GM11168 (cell line): Measurements from ENCODE around the gene KCNK13.
"Not testable (repeated sequence)": the region's sequence is repeated elsewhere in the genome, so short reads cannot be mapped to it uniquely, and the experiment has no call there.

Experiments
- in situ Hi-C: fragments of 300-500 bp; cut with MboI; formaldehyde crosslinking; loops from one replicate; pipeline ENCODE4 v1.12.0; 2022; ENCODE audit warnings: low sequenced_read_pairs; ENCODE audit not compliant: unreplicated experiment

KCNK13 gene

DNA sequence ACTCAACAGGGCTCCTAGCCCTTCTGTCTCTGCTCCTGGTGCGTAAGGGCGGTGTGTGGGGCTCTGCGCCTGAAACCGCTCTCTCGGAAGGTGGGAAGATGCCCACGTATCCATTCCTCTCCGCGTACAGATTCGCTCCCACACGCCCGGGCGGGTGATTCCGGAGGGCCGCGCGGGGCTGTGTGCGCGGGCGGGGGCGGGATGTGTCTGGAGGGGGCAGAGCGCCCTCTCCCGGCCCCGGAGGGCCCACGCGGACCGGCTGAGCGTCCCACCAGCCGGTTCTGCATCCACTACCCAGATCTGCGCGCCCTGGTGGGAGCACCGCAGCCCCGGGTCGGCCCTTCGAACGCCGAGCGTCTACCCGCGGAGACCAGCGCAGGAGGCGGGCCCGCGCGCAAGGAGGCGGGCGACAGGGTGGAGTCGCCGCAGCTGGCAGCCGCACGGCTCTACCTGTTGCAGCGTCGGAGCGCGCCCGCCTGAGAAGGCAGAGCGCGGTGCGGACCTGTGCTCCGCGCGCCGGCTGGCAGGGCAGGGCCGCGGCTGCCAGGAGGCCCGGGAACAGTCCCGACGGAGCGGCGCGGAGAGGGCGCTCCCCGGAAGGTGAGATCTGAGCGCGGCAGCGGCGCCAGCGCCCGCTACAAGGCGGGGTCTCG, 1.4 kb upstream of the KCNK13 start:
- in situ Hi-C loops: no loop called here

DNA sequence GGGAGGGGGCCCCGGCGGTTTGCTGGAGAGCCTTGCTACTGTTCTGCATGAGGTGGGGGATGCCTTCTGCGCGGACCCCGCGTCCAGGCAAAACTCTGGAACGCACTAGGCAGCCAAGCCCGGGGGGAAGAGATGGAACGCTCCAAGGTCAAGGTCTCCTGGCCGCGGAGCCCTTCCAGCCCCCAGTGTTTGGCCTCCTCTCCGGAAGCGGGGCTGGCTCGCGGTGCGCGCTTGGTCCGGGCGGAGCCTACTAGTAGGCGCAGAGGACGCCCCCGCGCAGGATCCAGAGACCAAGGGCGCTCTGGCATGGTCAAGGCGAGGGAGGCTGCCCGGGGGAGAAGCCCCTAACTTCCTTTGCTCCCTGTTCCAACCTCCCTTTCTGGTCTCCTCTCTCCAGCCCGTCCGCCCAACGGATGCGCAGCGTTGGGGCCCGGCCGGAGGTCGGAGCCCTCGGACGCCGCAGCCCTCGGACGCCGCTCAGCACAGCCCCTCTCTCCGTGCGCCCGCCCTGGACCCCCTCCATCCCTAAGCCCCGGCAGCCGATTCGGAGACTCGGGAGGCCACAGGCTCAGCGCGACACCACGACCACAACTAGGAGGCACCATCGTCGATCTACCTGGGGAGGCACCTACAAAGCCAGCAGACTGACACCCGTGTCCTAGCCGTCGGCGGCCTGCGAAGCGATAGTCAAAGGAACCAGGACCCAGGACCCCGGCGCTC, 669 bp upstream of the KCNK13 start:
- in situ Hi-C loops: no loop called here

DNA sequence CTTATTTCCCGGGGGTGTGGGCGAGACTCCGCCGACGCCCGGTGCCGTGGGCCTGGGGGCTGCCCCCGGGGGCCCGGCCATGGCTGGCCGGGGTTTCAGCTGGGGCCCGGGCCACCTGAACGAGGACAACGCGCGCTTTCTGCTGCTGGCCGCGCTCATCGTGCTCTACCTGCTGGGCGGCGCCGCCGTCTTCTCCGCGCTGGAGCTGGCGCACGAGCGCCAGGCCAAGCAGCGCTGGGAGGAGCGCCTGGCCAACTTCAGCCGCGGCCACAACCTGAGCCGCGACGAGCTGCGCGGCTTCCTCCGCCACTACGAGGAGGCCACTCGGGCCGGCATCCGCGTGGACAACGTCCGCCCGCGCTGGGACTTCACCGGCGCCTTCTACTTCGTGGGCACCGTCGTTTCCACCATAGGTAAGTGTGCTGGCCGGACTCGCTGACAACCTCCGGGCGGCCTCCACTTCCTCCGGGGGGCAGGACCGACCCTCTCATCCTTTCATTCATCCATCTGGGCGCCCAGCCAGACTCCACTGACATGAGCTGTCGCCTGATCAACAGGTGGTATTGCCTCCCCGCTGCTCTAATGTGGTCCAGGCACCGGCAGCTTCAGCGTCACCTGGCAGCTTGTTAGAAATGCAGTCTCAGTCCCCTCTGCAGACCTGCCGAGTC, 467 bp downstream of the KCNK13 start:
- in situ Hi-C loops: no loop called here

DNA sequence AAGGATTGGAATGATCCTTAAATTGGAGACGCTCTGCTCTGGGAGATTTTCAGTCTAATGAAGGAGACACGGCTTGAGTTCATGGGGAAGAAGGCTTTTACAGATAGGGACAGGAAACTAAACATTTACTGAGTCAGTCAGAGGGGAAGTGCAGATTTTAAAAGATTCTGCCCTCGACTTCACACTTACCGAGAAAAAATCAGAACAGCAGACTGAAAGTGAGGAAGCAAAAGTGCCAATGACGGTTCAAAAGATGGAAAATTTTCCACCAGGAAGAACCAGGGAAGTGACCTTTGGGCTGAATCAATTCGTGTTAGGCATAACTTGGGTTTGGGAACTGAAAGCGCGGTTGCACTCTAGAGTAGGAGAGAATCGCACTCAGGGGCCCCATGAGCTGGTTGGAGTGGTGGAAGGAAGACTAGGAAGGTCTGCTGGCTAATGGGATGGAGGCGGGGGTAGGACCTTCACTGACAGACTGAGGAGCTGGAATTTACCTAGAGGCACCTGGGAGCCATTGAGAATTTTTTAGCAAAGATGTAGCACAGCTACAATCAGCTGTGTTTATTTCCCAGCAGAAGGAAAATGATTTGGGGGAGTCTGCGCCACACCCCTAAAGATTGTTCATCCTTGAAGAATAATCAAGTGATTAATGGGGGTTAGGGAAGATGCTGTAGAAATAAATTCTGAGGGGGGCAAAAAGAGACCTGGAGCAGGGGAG, 1.2 kb downstream of the KCNK13 start:
- in situ Hi-C loops: no loop called here

DNA sequence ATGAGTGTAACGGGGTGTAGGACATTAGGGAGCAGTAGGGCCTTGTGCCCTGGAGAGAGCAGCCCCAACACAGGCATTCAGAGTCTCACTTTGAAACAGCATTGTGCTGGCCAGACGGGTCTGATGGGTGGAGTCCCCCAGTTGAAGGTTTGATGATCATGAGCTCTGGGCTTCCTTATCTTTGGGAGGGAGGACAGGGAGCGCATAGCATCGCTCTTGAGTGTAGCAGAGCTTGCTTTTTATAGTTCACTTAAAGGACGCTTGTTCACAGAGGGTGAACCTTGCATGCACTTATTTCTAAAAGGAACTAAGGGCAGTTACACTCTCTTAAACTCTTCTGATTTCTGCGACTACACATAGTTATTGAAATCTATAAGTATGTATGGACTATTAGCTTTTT, 10.6 kb downstream of the KCNK13 start:
- in situ Hi-C loops: no loop called here

DNA sequence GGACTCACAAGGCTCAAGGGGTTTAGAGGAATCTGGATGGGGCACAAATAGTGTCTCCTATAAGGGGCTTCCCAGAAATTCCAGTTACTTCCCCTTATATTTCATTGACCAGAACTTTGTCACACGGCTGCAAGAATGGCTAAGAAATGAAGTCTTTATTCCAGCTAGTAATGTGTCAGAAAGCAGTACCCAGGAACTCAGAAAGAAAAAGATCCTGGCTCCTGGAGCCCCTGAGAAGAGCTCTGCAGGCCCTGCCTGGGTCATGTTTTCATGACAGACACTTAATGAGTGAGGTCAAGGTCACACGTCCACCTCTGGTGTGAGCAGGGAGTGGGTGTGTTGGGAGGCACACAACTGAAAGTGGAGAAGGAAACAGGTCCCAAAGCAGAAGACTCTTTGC, 17.8 kb downstream of the KCNK13 start:
- in situ Hi-C loops: no loop called here

DNA sequence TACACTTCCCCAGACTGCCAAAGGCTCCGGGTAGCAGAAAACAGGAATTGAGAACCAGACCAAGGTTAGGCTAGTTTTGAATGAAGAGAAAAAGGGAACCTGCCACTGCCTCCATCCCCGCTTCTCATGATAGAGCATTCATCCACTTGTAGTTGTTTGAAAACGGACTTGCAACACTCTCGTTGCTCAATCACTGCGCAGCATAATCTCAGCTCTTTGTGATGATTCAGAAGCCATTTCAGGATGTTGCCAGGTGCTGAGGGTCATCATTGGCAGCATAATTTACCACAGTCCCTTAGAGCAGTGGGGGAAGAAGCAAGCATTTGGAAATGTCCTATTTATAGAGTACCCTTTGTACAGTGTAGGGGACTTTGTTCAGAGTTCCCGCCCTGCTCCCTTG, 25.6 kb downstream of the KCNK13 start:
- in situ Hi-C loops: no loop called here

DNA sequence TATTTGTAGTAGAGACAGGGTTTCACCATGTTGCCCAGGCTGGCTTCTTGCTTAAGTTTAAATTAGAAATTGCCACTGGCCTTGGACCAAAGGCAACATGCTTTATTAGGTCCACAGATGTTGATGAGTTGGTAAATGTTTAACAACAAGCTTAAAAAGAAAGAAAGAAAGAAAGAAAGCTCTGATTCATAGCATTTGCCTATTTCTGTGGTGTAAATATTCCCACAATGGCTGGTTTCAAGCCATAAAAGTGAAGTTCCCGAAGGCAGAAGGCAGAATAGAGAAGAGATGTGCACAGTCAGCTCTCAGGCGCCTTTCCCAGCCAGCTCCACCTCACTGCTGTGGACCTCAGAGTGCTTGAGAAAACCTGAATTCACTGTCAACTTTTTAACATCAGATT, 26.4 kb downstream of the KCNK13 start:
- in situ Hi-C loops: no loop called here

DNA sequence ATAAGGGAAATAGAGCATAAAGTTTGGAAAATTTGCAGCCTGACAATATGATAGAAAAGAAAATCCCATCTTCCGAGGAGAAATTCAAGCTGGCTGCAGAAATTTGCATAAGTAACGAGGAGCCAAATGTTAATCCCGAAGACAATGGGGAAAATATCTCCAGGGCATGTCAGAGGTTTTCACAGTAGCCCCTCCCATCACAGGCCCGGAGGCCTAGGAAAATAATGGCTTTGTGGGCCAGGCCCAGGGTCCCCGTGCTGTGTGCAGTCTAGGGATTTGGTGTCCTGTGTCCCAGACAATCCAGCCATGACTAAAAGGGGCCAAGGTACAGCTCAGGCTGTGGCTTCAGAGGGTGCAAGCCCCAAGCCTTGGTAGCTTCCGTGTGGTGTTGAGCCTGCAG, 27.7 kb downstream of the KCNK13 start:
- in situ Hi-C loops: not testable (repeated sequence)

DNA sequence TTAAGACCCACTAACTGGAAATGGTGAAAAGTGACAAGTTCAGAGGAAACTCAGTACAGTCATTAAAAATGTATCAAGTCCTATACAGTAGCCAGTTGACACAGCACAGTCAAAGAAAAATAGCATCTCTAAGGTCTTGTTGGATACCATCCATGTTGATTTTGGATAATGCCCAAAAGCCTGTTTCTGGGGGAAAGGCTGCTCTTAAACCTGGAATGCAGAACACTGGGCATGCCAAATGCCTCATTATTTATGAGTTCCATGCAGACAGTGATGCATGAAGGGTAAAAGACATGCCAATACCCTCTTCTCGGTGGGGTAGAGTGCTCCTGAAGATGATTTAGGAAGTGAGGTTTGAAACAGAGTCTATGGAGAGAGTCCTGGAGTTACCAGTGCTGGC, 29.6 kb downstream of the KCNK13 start:
- in situ Hi-C loops: no loop called here

DNA sequence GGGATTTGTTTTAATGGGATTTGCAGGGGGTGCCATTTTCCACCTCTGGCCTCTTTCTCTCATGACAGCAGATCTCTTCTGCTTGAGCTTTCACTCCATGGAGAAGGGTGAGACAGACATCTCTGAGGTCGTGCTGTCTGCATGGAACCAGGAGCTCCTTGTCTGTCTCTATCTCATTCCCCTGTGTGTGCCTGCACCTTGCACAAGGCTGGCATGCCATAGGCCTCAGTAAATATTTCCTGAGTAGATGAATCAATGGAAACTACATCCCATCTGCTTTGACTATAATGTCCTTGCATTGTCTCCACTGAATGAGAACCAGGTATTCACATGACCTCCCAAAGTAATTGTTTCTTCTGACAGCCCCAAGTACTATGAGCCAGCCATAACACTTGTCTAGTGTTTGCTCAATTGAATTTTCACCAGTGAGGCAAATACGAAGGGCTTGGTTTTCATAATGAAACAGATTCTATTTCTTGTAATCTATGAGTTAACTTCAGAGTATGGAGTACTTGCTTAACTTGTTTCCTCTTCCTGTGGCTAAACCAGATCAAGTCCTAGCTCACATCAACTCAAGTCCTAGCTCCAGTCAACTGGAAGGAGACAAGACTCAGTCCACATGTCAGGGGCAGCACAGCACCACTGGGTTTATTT, 32.3 kb downstream of the KCNK13 start:
- in situ Hi-C loops: no loop called here

DNA sequence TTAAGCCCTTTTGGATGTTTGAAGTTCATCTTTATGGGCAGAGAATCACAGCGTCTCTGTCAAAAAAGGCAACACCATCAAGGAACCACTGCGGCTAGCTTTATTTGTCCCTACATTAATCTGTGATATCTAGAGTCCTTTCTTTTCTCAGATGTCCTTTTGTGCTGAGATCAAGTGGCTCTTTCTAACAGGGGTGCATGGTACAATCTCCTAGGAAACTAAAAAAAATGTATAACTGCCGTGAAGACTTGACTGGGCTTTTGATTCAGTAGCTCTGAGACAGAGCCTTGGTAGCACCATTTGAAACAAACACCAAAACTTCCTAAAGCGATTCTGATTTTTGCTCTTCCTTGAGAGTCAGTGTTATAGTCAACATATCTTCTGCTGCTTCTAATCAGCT, 33.3 kb downstream of the KCNK13 start:
- in situ Hi-C loops: no loop called here

DNA sequence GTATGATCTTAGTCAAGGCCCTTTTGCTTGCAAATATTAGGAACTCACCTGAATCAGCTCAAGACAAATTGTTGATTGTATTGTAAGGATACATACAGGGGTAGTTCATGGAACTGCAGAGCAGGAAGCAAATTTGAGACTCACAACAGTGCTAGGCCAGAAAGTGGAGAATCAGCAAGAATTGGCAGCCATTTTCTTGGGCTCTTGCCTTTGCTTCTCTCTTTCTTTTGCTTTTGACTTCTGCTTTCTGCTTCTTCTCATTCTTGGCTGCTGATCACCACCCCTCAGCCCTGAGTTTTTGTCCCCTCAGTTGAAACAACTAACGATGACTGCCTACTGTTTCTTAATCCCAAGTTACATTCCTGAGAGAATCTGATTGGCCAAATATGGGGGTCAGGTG, 34.8 kb downstream of the KCNK13 start:
- in situ Hi-C loops: no loop called here

DNA sequence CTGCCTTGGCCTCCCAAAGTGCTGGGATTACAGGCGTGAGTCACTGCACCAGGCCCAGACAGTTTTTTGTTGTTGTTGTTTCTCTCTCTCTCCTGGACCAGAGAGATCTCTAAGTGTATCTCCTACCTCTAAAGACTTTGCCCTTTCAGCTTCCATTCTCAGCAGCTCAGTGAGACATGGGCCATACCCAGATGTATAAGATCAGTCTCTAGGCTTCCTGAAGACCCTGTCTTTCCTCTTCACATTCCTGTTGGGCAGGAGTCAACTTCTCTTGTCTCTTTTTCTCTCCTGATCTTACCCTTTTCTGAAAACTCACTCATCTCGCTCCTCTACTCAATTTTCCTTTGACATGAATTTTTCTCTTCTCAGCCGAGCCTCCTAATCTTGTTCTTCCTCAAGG, 42.0 kb downstream of the KCNK13 start:
- in situ Hi-C loops: no loop called here

DNA sequence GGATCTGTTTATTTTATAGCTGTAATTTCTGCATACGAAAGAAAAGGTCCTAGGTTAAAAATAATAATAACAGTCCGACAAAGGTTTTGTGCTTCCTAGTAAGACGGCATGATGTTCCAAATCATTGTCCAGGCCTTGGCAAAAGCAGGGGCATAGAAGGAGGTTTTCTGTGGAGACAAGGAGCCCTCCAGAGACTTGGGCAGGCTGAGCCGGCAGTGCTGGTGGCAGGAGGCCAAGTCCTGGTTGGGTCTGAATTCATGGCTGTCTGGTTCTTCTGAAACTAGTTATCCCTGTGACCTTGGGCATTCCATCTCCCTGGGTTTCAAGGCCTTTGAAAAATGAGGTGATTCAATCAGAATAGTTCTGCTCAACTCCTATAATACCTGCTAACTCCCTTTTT, 44.0 kb downstream of the KCNK13 start:
- in situ Hi-C loops: no loop called here

DNA sequence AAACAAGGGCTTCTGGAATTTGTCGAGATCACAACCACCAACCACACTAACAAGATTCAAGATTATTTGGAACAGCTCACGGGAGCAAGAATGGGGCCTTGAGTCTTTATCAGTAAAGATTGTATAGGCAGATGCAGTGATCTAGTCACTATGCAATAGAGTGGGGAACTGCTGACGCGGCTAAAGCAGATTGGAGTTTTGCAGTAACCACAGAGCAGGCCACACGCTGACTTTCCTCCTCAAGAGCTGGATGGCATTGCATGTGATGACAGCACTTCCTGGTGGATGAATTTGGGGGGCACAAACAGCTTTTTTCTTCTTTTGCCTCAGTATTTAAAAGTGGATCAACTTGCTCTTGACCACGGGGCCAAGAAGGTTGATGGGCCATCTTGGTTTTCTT, 46.0 kb downstream of the KCNK13 start:
- in situ Hi-C loops: no loop called here

DNA sequence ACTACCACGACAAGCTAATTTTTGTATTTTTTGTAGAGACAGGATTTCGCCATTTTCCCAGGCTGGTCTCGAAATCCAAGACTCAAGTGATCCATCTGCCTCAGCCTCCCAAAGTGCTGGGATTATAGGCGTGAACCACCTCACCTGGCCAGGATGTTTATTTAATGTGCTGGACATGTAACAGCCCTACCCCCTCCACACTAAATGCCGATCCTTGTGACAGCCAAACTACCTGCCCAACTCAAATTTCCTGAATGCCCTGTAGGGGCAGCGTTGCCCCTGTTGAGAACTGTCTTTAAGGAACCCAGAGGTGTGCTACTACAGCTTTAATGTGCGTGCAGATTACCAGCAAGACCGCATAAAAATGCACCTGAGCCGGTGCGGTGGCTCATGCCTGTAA, 48.1 kb downstream of the KCNK13 start:
- in situ Hi-C loops: no loop called here

DNA sequence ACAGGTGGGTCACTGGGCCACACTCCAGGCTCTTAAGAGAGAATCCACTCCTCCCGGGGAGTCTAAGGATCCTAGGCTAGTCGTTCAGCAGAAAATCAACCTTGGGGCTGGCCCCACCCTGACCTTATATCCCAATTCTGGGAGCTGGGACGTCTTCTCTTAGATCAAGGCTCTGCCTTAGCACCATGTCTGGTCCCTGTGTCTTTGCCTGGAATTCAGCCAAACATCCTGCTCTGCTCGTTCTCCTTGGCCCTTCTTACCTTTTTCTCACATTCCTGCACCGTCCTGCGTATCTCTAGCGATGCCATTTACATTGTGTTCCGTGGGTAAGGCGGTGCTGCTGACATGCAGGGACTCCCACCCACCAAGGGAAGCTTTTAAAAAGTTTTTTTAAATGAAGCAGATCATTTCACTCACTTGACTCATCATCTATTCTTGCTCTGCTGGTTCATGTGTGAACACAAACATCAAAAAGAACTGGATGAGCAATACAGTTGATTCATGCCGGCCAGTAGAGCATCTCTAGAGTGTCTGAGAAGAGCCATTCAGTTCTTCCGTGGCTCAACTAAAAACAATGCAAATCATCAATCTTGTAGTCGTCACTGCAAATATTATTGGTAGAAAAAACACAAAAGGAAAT, 50.2 kb downstream of the KCNK13 start:
- in situ Hi-C loops: no loop called here

DNA sequence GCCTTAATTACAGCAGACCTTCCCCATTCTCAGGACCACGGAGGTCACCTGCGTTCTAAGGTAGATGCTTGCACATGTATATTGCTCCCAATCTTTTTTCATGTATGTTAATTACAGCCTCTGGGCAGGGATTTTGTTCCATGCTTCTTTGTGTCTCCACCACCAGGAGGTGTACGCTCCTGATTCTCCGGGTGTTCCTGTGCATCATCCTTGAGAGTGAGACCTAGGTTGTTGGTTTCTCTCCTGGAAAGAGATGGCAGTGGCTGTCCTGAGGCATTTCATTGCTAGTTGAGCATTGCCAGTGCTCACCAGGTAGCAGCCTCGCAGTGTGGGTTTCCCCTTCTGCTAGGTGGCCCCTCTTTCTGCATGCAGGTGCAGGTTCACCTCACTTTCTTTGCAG, 52.8 kb downstream of the KCNK13 start:
- in situ Hi-C loops: no loop called here

DNA sequence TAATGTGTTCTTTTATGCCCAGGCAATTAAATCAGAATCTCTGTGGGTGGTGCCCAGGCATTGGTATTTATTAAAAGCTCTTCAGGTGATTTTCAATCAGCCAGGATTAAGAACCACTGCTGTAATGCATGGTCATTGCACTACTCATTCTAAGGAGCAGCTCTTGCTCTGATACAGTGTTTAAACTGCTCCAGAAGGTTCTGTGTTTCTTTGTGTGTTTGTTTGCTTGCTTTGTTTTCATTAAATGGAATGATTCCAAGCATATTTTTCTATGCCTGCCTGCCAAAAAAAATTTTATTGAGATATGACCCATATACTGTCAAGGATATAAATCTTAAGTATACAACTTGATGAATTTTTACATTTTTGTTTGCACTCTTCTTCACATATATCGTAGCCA, 54.0 kb downstream of the KCNK13 start:
- in situ Hi-C loops: no loop called here
